Osteoblast (primary cell): ENCODE results near the gene SMIM3. TPM values are rescaled to one million over a fixed set of nuclear protein-coding genes. Genes with fewer than 3 reads are reported as not detected.
"Not testable (repeated sequence)": the region's sequence is repeated elsewhere in the genome, so short reads cannot be mapped to it uniquely, and the experiment has no call there.

Source experiments
- DNase-seq: peaks from one replicate; pipeline ENCODE4 v3.0.0; 2011; ENCODE audit warnings: low spot score, mixed read lengths; ENCODE audit not compliant: insufficient read length; ENCODE audit errors: missing footprints
- H2AFZ ChIP-seq: 2 replicates; pipeline ENCODE4 v1.6.0; 2011; ENCODE audit warnings: mild to moderate bottlenecking, low read length
- H3K27ac ChIP-seq: 2 replicates; pipeline ENCODE4 v1.5.1; 2011; ENCODE audit warnings: mild to moderate bottlenecking, low read depth, low read length, moderate library complexity
- H3K27me3 ChIP-seq: 2 replicates; pipeline ENCODE4 v1.6.0; 2012; ENCODE audit warnings: mild to moderate bottlenecking, control low read depth, inconsistent platforms, low read length, moderate library complexity; ENCODE audit not compliant: insufficient read depth
- H3K36me3 ChIP-seq: 2 replicates; pipeline ENCODE4 v1.5.1; 2011; ENCODE audit warnings: mild to moderate bottlenecking, low read length, control low read depth, moderate library complexity; ENCODE audit not compliant: insufficient read depth
- H3K4me1 ChIP-seq: 2 replicates; pipeline ENCODE4 v1.5.1; 2011; ENCODE audit warnings: mild to moderate bottlenecking, low read length, control low read depth, moderate library complexity; ENCODE audit not compliant: insufficient read depth
- H3K4me2 ChIP-seq: 2 replicates; pipeline ENCODE4 v1.6.0; 2011; ENCODE audit warnings: mild to moderate bottlenecking, low read length; ENCODE audit not compliant: insufficient read depth
- H3K4me3 ChIP-seq: fragments of 200-600 bp; sonication (generic); 3 replicates; pipeline ENCODE4 v1.5.1; 2012; ENCODE audit warnings: mild to moderate bottlenecking, low read length, inconsistent platforms; ENCODE audit not compliant: insufficient read depth
- H3K79me2 ChIP-seq: 2 replicates; pipeline ENCODE4 v1.6.0; 2012; ENCODE audit warnings: mild to moderate bottlenecking, low read length, control low read depth, inconsistent platforms; ENCODE audit not compliant: insufficient read depth
- H3K9me3 ChIP-seq: 2 replicates; pipeline ENCODE4 v1.5.1; 2011; ENCODE audit warnings: low read depth, low read length, control low read depth
- H4K20me1 ChIP-seq: 2 replicates; pipeline ENCODE4 v1.6.0; 2012; ENCODE audit warnings: mild to moderate bottlenecking, low read length, control low read depth; ENCODE audit not compliant: insufficient read depth
- CTCF ChIP-seq: IDR thresholded peaks from 2 replicates; pipeline ENCODE4 v1.5.1; 2011; ENCODE audit warnings: mild to moderate bottlenecking, low read depth, low read length, moderate library complexity; ENCODE audit errors: extremely low read depth
- total RNA-seq: library from RNA; depleted of rRNA; stranded (reverse); fragments of >200 nt; gene quantifications from 2 replicates; pipeline ENCODE4 v1.2.3, GENCODE V29; 2012

The SMIM3 gene
- total RNA-seq, 1 donor, result 46.3 TPM

GRCh38 chr5:150836064-150836463 lies 57.5 kb downstream of the SMIM3 start:
- no peak overlapping the region for H3K4me2 ChIP-seq
- no peak for TF ChIP-seq CTCF
- H2AFZ ChIP-seq, result no peak overlapping the region
- H3K27me3 ChIP-seq, result peaks cover 23% of the 10 kb centered on the region
- H4K20me1 ChIP-seq, result no peaks in the 10 kb centered on the region
- no peaks in the 10 kb centered on the region for H3K36me3 ChIP-seq
- H3K9me3 ChIP-seq, result peaks cover 8% of the 10 kb centered on the region
- H3K27ac ChIP-seq, result no peak overlapping the region
- H3K4me3 ChIP-seq, result no peak overlapping the region
- H3K79me2 ChIP-seq, result no peaks in the 10 kb centered on the region
- no peaks in the 10 kb centered on the region for H3K4me1 ChIP-seq
- DNase-seq, result no peak

GRCh38 chr5:150836703-150837102 lies 58.1 kb downstream of the SMIM3 start:
- no peak overlapping the region for H3K4me3 ChIP-seq
- H3K27me3 ChIP-seq, result peaks cover 25% of the 10 kb centered on the region
- H3K36me3 ChIP-seq, result no peaks in the 10 kb centered on the region
- no peak overlapping the region for H3K27ac ChIP-seq
- DNase-seq, result no peak
- no peaks in the 10 kb centered on the region for H4K20me1 ChIP-seq
- H3K79me2 ChIP-seq, result no peaks in the 10 kb centered on the region
- no peak for TF ChIP-seq CTCF
- no peak overlapping the region for H2AFZ ChIP-seq
- no peaks in the 10 kb centered on the region for H3K4me1 ChIP-seq
- H3K9me3 ChIP-seq, result peaks cover 5% of the 10 kb centered on the region
- no peak overlapping the region for H3K4me2 ChIP-seq

- H3K4me3 ChIP-seq, H4K20me1 ChIP-seq, H2AFZ ChIP-seq, H3K79me2 ChIP-seq, H3K36me3 ChIP-seq, H3K27ac ChIP-seq, DNase-seq, H3K9me3 ChIP-seq, H3K4me2 ChIP-seq, H3K4me1 ChIP-seq: not testable (repeated sequence)
- peaks cover 15% of the 10 kb centered on the region for H3K27me3 ChIP-seq
These were observed 66.8 kb downstream of the SMIM3 start for GRCh38 chr5:150845185-150845859.

GRCh38 chr5:150846308-150846653 lies 67.7 kb downstream of the SMIM3 start, which contains the start of gene IRGM:
IRGM (plus strand) TSS chr5:150846521; CDS start chr5:150848124, 1,603 bp downstream.
- not testable (repeated sequence) for H3K9me3 ChIP-seq, H3K79me2 ChIP-seq, H3K4me3 ChIP-seq, DNase-seq, H3K36me3 ChIP-seq, H4K20me1 ChIP-seq, H3K27me3 ChIP-seq, H3K27ac ChIP-seq, H3K4me1 ChIP-seq, H2AFZ ChIP-seq
- peak within 1 kb of the TSS; percentile 9 for H3K4me2 ChIP-seq

Other genes with a start within 250 kb of the SMIM3 start
- gene SYNPO, start 138.1 kb upstream of the SMIM3 start, total RNA-seq, result 2.7 and 4.0 TPM in 2 replicates
- gene MYOZ3, start 117.5 kb upstream of the SMIM3 start, total RNA-seq, result under 0.01 TPM in 1 of 2 replicates, not detected in the other
- 27.1 and 29.2 TPM in 2 replicates for gene RBM22, start 77.7 kb upstream of the SMIM3 start, total RNA-seq
- gene DCTN4, start 19.7 kb upstream of the SMIM3 start, total RNA-seq, result 66.2 and 68.1 TPM in 2 replicates
- not detected in 2 replicates for gene IRGM, start 67.8 kb downstream of the SMIM3 start, total RNA-seq
- 5.9 and 6.5 TPM in 2 replicates for gene ZNF300, start 126.2 kb downstream of the SMIM3 start, total RNA-seq
- 8.8 and 9.8 TPM in 2 replicates for gene GPX3, start 241.8 kb downstream of the SMIM3 start, total RNA-seq